ENCODE data around the gene SPINK1.

GRCh38 chr5:147776989-147777388, 54.5 kb downstream of the SPINK1 start:
- no peak for TF ChIP-seq EP300 (IDR thresholded peaks at IDR 0.05)
- TF ChIP-seq USF2 (IDR thresholded peaks at IDR 0.05) = no peak
- TF ChIP-seq CTCF (IDR thresholded peaks at IDR 0.05) = no peak
- no peak for TF ChIP-seq RARB (CRISPR knock-in tag; IDR thresholded peaks at IDR 0.05)
- TF ChIP-seq RNF2 (IDR thresholded peaks at IDR 0.05; ENCODE audit: borderline replicate concordance, low read depth) = no peak
- no peak for TF ChIP-seq RFX5 (IDR thresholded peaks at IDR 0.05)
- TF ChIP-seq REST (IDR thresholded peaks at IDR 0.05) = no peak
- no peak for TF ChIP-seq CEBPB (IDR thresholded peaks at IDR 0.05)
- TF ChIP-seq POLR2A (IDR thresholded peaks at IDR 0.05; ENCODE audit: low read length) = no peak
- TF ChIP-seq JUN (IDR thresholded peaks at IDR 0.05) = no peak
- TF ChIP-seq RCOR1 (IDR thresholded peaks at IDR 0.05; ENCODE audit: low read depth, low read length) = no peak
- TF ChIP-seq CHD2 (IDR thresholded peaks at IDR 0.05; ENCODE audit: low read length, partially characterized antibody) = no peak

Data from A549 (cell line).